Mucosa of gallbladder (tissue), 1 donor: ENCODE results near the gene PLCD1. TPM values are rescaled to one million over a fixed set of nuclear protein-coding genes. Genes with fewer than 3 reads are reported as not detected.

Source experiments
- DNase-seq: peaks from one replicate; pipeline ENCODE4 v3.0.0-alpha.2; 2020; ENCODE audit warnings: low spot score
- total RNA-seq: library from RNA; stranded (reverse); gene quantifications from one replicate; pipeline ENCODE4 v1.2.1, GENCODE V29; 2021
- donor health status: DM: no; HTN: no; CAD: no.

Gene PLCD1
- total RNA-seq, 1 donor from 2014 or later: 43.9 TPM

GRCh38 chr3:37964146-37964545, 65.3 kb downstream of the PLCD1 start:
- no peak for DNase-seq

- no peak for DNase-seq
These were observed 65.8 kb downstream of the PLCD1 start for GRCh38 chr3:37963635-37964034.

GRCh38 chr3:37963016-37963415, 66.4 kb downstream of the PLCD1 start:
- no peak for DNase-seq

DNA sequence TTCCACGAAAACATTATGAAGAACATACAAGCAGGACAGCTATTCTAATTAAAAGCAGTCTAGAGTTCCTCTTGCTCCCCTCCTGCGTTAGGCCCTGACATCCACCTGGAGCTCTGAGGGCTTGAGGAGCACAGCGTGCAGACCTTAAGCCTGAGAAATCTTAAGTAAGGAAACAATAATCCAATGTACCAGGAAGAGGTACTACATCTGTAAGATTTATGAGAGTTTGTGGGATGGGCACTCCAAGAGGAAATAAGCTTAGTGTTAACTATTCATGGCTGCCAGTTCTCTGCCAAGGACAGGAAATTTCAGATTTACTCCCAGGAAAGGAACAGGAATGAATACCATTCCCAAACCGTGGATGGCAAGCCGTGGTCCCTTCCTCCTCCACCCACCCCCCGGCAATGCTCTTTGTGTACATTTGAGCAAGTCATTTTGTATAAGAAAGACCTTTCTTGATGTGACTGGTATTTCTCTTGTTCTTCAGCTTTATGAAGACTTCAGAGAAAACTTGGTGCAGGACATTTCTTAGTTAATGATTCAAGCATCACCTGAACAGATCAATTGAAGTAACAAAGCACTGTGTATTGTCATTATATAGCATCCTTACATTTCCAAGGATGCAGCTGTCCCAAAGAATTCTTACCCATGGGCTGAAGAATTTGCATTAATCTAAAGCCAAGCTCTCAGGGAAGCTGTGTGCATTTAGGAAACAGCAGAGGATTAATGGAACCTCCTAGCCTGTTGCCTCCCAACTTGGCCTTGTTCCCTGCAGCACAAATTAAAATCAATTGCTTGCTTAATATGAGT, 67.6 kb downstream of the PLCD1 start:
- no peak for DNase-seq

- DNase-seq: no peak
These were observed 71.9 kb downstream of the PLCD1 start for GRCh38 chr3:37957539-37957936.

Other genes with a start within 250 kb of the PLCD1 start
- gene CTDSPL, start 167.8 kb downstream of the PLCD1 start, total RNA-seq: 176 TPM
- 131 TPM for gene VILL, start 38.9 kb downstream of the PLCD1 start, total RNA-seq
- 4.7 TPM for gene DLEC1, start 9.6 kb upstream of the PLCD1 start, total RNA-seq
- 135 TPM for gene ACAA1, start 107.5 kb upstream of the PLCD1 start, total RNA-seq
- 35.2 TPM for gene MYD88, start 109.0 kb upstream of the PLCD1 start, total RNA-seq
- 36.7 TPM for gene OXSR1, start 135.9 kb upstream of the PLCD1 start, total RNA-seq
- gene SLC22A13, start 236.2 kb upstream of the PLCD1 start, total RNA-seq: 0.95 TPM